HuH-7.5 (cell line): ENCODE data around the gene CFAP20.
"Not testable (repeated sequence)": the region's sequence is repeated elsewhere in the genome, so short reads cannot be mapped to it uniquely, and the experiment has no call there.

ENCODE experiments used
- DNase-seq: peaks from one replicate; pipeline ENCODE4 v3.0.0; 2011; ENCODE audit warnings: low spot score

The CFAP20 gene

DNA sequence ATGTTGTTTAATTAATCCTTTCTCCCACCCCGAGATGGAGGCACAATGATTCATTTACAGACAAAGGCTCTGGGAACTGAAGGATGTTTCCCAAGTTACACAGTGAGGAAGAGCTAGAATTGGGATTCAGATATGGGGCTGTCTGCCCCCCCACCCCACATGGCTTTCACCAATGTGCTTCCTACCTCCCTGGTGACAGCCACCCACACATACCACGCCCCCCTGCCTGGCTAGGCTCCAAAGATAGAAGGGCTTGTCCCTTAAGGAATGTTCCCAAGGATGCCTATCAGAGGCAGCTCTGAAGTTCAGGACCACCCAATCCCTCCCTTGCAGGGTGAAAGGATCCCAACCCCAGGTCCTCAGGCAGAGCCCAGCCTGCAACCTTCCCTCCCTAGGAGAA, 32.9 kb downstream of the CFAP20 start:
- DNase-seq = no peak

DNA sequence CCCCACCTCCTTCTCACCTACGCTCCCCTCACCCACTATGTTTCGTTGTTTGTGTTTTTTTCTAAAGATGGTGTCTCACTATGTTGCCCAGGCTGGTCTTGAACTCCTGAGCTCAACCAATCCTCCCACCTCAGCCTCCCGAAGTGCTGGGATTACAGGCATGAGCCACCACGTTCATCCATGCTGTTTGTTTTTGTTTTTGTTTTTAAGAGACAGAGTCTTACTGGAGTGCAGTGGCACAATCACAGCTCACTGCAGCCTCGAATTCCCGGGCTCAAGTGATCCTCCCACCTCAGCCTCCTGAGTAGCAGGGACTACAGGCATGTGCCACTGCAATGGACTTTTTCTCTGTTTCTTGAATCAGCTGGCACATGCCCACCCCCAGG, 33.6 kb downstream of the CFAP20 start:
- not testable (repeated sequence) for DNase-seq

DNA sequence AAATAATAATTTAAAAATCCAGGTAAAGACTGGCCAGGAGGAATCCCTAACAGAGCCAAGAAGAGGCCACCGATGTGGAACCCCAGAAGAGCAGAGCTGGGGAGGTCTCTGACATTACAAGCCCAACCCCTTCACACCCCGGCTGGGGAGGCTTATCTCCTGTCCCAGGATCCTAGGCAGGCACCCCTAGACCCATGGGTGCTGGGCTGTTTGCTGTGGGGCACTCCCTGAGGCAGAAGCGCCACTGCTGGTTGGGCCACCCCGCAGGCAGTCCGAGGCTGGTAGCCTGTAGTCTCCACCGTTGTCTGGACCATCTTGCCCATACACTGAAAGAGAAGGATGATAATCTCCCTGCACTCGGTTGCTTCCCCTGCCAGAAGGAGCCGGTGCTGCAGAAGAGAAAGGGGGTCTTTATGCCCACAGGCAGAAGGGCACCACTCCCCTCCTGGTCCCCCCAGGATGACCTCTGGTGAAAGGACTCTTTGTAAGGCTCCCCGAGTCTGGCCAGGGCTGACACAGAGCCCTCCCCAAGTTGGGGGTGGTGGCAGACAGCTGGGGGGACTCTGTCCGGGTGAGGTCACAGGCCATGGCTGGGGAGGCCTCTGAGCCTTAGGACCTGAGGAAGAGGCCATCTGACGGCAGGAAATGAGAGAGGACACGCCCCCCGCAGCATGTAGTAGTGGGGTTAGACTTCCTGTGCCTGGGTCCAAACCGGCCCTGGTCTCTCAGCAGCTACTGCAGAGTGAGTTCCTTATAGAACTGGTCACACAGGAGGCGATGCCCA, 34.2 kb downstream of the CFAP20 start:
- DNase-seq = no peak

DNA sequence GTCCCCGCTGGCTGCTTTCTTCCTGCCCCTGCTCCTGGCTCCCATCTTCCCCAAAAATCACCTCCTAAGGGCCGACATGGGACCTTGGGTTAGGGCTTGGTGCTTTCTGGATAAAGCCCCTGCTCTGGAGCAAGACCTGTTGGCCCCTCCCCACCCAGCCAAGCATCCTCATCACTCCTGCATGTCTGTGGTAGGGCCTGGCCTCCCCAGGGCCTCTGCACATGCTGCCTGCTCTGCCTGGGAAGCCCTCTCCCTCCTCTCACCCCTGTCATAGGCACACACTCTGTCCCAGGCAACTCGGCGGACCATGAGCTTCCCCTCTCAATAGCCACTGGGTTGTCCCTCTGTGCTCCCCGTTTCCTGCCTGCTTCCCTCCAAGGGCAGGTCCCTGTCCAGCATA, 35.2 kb downstream of the CFAP20 start:
- no peak for DNase-seq

DNA sequence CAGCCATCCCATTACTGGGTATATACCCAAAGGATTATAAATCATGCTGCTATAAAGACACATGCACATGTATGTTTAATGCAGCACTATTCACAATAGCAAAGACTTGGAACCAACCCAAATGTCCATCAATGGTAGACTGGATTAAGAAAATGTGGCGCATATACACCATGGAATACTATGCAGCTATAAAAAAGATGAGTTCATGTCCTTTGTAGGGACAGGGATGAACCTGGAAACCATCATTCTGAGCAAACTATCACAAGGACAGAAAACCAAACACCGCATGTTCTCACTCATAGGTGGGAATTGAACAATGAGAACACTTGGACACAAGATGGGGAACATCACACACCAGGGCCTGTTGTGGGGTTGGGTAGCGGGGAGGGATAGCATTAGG, 38.8 kb downstream of the CFAP20 start:
- not testable (repeated sequence) for DNase-seq

DNA sequence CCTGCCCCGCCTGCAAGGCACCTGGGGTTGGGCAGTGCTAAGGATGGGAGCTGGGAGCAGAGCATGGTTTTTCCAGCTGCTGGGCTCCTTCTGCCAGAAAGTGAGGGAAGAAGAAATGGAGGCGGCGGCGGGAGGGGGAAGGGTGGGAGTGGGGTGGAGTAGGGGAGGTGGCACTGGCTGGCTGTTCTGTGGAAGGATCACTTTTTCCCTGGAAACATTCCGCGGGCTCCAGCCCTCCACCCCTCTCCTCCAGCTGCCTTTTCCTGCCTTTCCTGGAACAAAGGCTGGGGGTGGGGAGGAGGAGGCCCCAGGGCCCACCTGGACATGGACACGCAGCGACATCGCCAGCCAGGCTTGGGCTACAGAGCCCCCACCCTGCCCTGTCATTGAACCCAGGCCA, 41.1 kb downstream of the CFAP20 start:
- DNase-seq = no peak

DNA sequence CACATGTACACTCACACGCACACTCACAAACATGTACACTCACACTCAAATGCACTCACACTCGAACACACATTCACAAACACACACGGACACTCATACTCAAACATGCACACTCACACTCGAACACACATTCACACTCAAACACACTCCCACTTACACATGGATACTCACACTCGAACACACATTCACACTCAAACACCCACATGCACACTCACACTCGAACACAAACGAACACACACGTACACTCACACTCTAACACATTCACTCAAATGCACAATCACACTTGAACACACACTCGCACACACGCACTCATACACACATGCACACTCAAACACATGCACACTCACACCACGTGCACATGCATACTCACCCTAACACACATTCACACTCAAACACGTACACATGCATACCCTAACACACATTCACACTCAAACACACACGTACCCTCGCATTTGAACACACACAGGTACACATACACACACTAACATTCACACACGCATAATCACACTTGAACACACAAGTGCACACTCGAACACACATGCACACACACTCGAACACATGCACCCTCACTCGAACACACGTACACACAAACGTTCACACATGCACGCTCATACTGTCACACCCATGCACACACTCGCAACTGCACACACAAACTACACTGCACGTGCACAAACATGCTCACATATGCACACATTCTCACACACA, 41.8 kb downstream of the CFAP20 start:
- DNase-seq = no peak

DNA sequence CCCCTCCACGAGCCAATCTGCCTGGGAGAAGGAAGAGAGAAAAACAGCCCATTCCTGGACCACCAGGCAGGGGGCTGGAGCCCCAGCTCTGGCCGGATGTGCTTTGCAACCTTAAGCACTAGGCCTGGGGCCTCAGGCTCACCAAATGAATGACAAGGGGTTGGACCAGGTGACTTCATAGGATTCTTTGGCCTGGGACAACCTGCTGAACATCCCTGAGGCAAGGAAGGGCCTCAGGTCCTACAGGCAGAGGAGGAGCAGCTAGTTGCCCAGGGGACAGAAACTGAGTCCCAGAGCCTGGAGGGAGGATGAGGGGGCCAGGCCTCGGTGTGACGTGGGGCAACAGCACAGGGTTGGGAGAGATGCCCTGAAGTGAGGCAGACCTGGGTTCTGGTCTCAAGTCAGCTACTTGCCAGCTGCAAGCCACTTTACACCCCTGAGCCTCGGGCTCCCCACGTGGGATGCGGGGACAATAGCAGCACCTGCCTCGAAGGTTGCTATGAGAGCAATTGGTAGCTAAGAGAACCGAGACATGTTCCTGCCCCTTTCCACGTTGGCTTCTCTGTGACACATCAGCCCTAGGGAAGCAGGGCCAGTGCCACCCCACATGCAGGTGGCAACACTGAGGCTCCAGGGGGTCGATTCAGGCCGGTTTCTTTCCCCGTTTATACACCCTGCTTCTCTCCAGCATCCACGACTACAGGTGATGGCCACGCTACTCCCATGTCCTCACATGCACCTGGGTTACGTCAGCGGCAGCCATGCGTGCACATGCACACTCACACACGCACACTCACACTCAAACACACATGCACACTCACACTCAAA, 42.6 kb downstream of the CFAP20 start:
- DNase-seq = no peak

DNA sequence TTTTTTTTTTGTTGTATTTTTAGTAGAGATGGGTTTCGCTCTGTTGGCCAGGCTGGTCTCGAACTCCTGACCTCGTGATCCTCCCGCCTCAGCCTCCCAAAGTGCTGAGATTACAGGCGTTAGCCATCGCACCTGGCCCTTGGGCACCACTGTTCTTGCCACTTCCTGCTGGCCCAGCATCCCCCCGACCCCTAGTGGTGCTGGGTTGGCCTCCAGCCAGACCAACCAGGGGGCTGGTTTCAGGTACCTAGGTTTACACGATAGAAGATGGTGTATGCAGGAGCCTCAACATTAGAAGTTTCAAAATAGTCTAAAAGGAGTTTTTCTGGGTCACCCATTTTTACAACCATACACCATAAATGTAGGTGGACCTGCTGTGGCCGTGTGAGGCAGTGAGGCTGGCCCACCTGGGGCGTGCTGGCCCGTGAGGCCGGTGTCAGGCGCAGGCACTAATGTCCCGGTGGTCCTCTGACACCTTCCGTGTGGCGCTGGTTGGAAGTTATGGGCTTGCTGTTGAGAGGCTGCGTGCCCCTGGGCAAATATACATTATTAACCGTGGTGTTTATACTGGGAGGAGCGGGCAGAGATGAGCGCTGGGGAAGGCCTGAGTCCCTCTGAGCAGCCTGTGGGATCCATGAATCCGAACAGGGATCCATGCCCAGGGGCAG, 43.5 kb downstream of the CFAP20 start:
- DNase-seq = no peak

DNA sequence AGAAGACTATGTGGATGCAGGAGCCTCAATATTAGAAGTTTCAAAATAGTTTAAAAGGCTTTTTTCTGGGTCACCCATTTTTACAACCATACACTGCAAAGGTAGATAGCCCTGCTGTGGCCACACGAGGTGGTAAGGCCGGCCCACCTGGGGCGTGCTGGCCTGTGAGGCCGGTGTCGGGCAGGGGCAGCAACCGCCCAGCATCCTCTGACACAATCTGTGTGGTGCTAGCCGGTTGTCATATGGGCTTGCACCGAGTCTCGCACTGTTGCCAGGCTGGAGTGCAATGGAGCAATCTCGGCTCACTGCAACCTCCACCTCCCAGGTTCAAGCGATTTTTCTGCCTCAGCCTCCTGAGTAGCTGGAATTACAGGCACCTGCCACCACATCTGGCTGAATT, 44.0 kb downstream of the CFAP20 start:
- no peak for DNase-seq

DNA sequence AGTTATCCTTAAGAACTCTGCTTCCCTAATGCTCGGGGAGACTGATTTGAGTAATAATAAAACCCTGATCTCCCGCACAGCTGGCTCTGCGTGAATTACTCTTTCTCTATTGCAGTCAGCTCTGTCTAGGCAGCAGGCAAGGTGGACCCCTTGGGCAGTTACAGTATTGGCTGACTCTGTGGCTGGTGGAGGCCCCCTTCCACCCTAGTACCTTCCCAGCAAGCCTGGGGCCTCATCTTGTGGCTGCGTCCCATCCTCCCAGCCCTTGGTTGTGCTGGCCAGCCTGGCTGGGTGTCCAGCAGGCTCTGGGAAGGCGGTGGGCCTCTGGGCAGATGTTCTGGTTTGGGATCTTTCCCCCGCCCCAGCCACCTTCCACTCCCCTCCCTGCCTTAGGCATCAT, 44.5 kb downstream of the CFAP20 start:
- no peak for DNase-seq

DNA sequence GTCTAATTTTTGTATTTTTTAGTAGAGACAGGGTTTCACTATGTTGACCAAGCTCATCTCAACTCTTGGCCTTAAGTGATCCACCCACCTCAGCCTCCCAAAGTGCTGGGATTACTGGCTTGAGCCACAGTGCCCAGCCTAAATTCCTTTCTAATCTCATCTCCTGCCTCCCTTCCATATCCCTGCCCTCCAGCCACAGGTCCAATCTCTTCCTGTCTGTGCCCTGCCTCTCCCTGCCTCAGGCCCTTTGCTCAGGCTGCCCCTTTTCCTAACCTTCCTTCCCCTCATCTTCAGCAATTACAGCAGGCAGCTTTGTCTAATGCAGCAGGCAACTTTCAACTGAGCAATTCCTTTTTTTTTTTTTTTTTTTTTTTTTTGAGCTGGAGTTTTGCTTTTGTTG, 46.8 kb downstream of the CFAP20 start:
- DNase-seq = no peak

DNA sequence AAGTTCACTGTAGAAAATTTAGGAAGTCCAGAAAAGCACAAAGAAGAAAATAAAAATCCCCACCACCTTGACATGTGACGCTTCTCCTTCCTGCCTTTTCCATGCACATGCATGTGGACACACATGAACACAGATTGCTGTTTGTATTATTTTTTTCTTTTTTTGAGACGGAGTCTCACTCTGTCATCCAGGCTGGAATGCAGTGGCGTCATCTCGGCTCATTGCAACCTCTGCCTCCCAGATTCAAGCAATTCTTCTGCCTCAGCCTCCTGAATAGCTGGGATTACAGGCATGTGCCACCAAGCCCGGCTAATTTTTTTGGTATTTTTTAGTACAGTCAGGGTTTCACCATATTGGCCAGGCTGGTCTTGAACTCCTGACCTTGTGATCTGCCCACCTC, 48.5 kb downstream of the CFAP20 start:
- DNase-seq = not testable (repeated sequence)

DNA sequence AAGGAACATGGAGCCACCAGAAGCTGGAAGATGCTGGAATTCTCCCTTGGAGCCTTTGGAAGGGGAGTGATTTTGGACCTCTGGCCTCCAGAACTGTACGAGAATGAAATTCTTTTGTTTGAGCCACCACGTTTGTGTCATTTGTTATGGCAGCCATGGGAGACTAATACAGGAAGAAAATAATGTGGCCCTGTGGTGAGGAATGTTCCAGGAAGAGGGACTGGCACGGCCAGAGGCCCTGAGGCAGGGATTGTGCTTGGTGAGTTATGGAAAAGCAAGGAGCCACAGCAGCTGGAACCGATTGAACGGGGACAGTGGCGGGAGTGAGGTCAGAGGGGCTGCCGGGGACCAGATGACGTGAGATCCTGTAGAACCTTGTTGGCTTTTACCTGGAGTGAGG, 51.4 kb downstream of the CFAP20 start:
- no peak for DNase-seq

DNA sequence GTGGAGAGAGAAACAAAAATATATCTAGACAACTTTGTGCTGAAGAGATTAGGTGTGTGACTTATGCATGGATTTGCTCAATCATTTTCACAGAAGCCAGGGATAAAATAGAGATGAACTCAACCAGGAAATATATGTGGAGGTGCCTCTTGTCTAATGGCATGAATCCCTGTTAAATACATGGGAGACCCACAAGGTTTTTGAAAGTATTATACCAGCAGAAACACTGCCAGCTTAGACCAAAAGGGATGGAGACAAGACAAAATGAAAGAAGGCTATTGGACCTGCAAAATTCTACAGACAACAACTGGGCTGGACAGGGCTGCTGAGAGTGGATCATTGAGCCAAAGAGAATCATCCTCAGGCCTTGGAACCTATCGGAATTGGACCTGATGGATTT, 52.7 kb downstream of the CFAP20 start:
- DNase-seq = no peak

DNA sequence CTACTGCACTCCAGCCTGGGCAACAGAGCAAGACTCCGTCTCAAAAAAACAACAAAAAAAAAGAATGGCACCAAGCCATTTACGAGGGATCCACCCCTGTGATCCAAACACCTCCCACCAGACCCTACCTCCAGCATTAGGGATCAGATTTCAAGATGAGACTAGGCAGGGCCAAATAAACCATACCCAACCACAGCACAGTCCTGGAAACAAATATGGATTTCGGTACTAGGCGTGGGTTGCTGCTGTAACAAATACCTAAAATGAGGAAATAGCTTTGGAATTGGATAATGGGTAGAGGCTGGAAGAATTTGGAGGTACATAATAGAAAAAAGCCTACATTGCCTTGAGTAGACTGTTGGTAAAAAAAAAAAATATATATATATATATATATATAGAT, 54.5 kb downstream of the CFAP20 start:
- DNase-seq = no peak

DNA sequence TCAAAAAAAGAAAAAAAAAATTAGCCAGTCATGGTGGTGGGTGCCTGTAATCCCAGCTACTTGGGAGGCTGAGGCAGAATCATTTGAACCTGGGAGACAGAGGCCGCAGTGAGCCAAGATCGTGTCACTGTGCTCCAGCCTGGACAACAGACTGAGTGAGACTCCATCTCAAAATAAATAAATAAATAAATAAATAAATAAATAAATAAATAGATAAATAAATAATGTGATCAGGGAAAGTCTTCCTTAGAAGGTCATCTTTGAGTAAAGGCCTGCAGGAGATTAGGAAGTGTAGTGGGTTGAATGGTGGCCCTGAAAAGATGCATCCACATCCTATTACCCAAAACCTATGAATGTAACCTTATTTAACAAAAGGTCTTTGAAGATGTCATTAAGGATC, 56.1 kb downstream of the CFAP20 start:
- not testable (repeated sequence) for DNase-seq

DNA sequence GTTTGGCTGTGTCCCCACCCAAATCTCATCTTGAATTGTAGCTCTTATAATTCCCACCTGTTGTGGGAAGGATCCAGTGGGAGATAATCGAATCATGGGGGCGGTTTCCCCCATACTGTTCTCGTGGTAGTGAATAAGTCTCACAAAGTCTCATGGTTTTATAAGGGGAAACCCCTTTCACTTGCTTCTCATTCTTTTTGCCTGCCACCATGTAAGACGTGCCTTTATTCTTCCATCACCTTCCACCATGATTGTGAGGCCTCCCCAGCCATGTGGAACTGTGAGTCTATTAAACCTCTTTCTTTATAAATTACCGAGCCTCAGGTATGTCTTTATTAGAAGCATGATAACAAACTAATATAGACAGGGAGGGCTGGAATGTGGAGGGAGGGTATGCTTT, 57.0 kb downstream of the CFAP20 start:
- not testable (repeated sequence) for DNase-seq

DNA sequence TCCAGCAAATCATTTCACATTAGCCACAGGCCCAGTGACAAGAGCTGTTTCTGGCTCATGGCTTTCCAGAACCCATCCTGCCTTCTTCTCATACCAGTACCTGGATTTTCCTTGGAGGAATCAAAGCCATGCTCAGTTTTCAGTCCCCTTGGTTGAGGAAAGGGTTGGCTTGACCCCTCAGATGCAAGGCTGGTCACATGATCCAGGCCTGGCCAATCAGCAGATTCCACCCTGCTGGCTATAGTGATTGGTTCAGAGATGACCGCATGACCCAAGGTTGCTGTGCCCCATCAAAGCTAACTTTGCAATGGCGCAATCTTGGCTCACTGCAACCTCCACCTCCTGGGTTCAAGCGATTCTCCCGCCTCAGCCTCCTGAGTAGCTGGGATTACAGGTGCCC, 58.6 kb downstream of the CFAP20 start:
- DNase-seq = no peak
